ENCODE measurements around the gene KCNMA1. TPM values are rescaled to one million over a fixed set of nuclear protein-coding genes. Genes with fewer than 3 reads are reported as not detected.

KCNMA1 gene
- total RNA-seq, 2 donors from 2014 or later, result 29.1 to 37.9 TPM

- Histone ChIP-seq H3K27ac (no peak overlapping the region), H3K27me3 (replicated peaks; ENCODE audit: insufficient read depth) (no peaks in the 10 kb centered on the region), H3K4me1 (replicated peaks) (no peaks in the 10 kb centered on the region), H3K9me3 (no peaks in the 10 kb centered on the region), H3K36me3 (no peaks in the 10 kb centered on the region), H3K4me3 (no peak overlapping the region)
- 82% methylated on average over 6 of the region's 6 CpGs for WGBS
- TF ChIP-seq CTCF (IDR thresholded peaks at IDR 0.05) (peak in 2 of 4 experiments; percentile 41 to 42), POLR2A (IDR thresholded peaks at IDR 0.05) (no peak), POLR2AphosphoS5 (IDR thresholded peaks at IDR 0.05) (no peak)
- intact Hi-C loops (cut with DNase I), result loop anchor here (2.0 kb wide), 1 partner anchor 391 kb away; no protein-coding TSS in a partner anchor
- no peak for DNase-seq (ENCODE audit: low spot score)
Observed at GRCh38 chr10:77251297-77252013, 386.2 kb downstream of the KCNMA1 start.

- WGBS, result 53% methylated on average over 3 of the region's 3 CpGs
- no peak for TF ChIP-seq POLR2A (IDR thresholded peaks at IDR 0.05)
- no peak for TF ChIP-seq CTCF (IDR thresholded peaks at IDR 0.05)
- TF ChIP-seq POLR2AphosphoS5 (IDR thresholded peaks at IDR 0.05), result no peak
- intact Hi-C loops (cut with DNase I), result no loop called here
Observed at GRCh38 chr10:77249901-77250459, 387.6 kb downstream of the KCNMA1 start.

GRCh38 chr10:77248104-77248790 is 389.4 kb downstream of the KCNMA1 start:
- WGBS, result 80% methylated on average over 5 of the region's 5 CpGs
- Histone ChIP-seq H3K4me1 (replicated peaks) (no peaks in the 10 kb centered on the region), H3K9me3 (no peaks in the 10 kb centered on the region), H3K36me3 (no peaks in the 10 kb centered on the region), H3K27ac (no peak overlapping the region), H3K27me3 (replicated peaks; ENCODE audit: insufficient read depth) (no peaks in the 10 kb centered on the region), H3K4me3 (no peak overlapping the region)
- TF ChIP-seq CTCF (IDR thresholded peaks at IDR 0.05) (no peak), POLR2A (IDR thresholded peaks at IDR 0.05) (no peak), POLR2AphosphoS5 (IDR thresholded peaks at IDR 0.05) (no peak)
- DNase-seq (ENCODE audit: low spot score), result no peak
- intact Hi-C loops (cut with DNase I), result no loop called here

More at GRCh38 chr10:77249901-77250459, 387.6 kb downstream of the KCNMA1 start:
- no peaks in the 10 kb centered on the region for H3K27me3 ChIP-seq (replicated peaks; ENCODE audit: insufficient read depth)
- H3K4me3 ChIP-seq, result no peak overlapping the region
- H3K36me3 ChIP-seq, result no peaks in the 10 kb centered on the region
- no peak overlapping the region for H3K27ac ChIP-seq
- no peaks in the 10 kb centered on the region for H3K9me3 ChIP-seq
- H3K4me1 ChIP-seq (replicated peaks), result no peaks in the 10 kb centered on the region
- DNase-seq (ENCODE audit: low spot score), result no peak

- H3K27me3 ChIP-seq (replicated peaks; ENCODE audit: insufficient read depth), result no peaks in the 10 kb centered on the region
- no peak for TF ChIP-seq POLR2AphosphoS5 (IDR thresholded peaks at IDR 0.05)
- no peak for TF ChIP-seq CTCF (IDR thresholded peaks at IDR 0.05)
- no peak for TF ChIP-seq POLR2A (IDR thresholded peaks at IDR 0.05)
- H3K4me3 ChIP-seq, result no peak overlapping the region
- 78% methylated on average over 12 of the region's 12 CpGs for WGBS
- intact Hi-C loops (cut with DNase I), result no loop called here
- no peaks in the 10 kb centered on the region for H3K4me1 ChIP-seq (replicated peaks)
- H3K9me3 ChIP-seq, result no peaks in the 10 kb centered on the region
- DNase-seq (ENCODE audit: low spot score), result no peak
- no peaks in the 10 kb centered on the region for H3K36me3 ChIP-seq
- no peak overlapping the region for H3K27ac ChIP-seq
Observed at GRCh38 chr10:77247031-77247990, 390.3 kb downstream of the KCNMA1 start.
